IMR-90 (cell line): ENCODE results near the gene NPTX2. TPM values are rescaled to one million over a fixed set of nuclear protein-coding genes. Genes with fewer than 3 reads are reported as not detected.

ENCODE experiments used
- ATAC-seq: fragments of 200-7000 bp; cut with Tn5 transposase; 2 replicates; pipeline ENCODE4 v1.9.1; 2020; ENCODE audit warnings: low read depth, mild to moderate bottlenecking, moderate library complexity
- BruUV-seq: library from RNA; stranded (reverse); fragments of 400-500 nt; replicated peaks from 2 replicates; lab custom pipeline; 2021; lab: Mats Ljungman, UMichigan
- CTCF ChIA-PET: fragments of 300-600 bp; formaldehyde crosslinking; extraction: SDS; loops from one replicate; lab custom pipeline; 2021; ENCODE audit warnings: antibody characterized with exemption; lab: Yijun Ruan, JAX
- POLR2A ChIA-PET: fragments of 300-600 bp; sonication (Branson Sonifier 250); formaldehyde crosslinking; loops from one replicate; lab custom pipeline; 2022; ENCODE audit warnings: antibody characterized with exemption; ENCODE audit not compliant: unreplicated experiment; lab: Charles Lee
- DNase-seq: peaks from one replicate; pipeline ENCODE4 v3.0.0; 2013
- H2AFZ ChIP-seq: replicated peaks from 2 replicates; pipeline ENCODE3; 2013; ENCODE audit warnings: low read length, mild to moderate bottlenecking; ENCODE audit not compliant: poor library complexity
- H2AK5ac ChIP-seq: 2 replicates; pipeline ENCODE4 v1.6.1; 2013; ENCODE audit warnings: low read depth, low read length, inconsistent platforms
- H2AK9ac ChIP-seq: replicated peaks from 2 replicates; pipeline ENCODE3; 2013; ENCODE audit warnings: mild to moderate bottlenecking, low read depth, low read length, moderate library complexity; ENCODE audit not compliant: poor library complexity
- H2BK120ac ChIP-seq: 2 replicates; pipeline ENCODE4 v1.6.1; 2013; ENCODE audit warnings: low read depth, low read length, inconsistent platforms
- H2BK15ac ChIP-seq: 3 replicates; pipeline ENCODE4 v1.6.1; 2013; ENCODE audit warnings: low read depth, low read length, inconsistent platforms
- H2BK20ac ChIP-seq: 2 replicates; pipeline ENCODE4 v1.6.1; 2013; ENCODE audit warnings: low read depth, mild to moderate bottlenecking, inconsistent platforms, low read length, moderate library complexity
- H2BK5ac ChIP-seq: 2 replicates; pipeline ENCODE4 v1.6.1; 2013; ENCODE audit warnings: mild to moderate bottlenecking, low read depth, low read length, inconsistent platforms; ENCODE audit not compliant: poor library complexity, severe bottlenecking
- H3K14ac ChIP-seq: replicated peaks from 2 replicates; pipeline ENCODE4 v1.6.1; 2013; ENCODE audit warnings: low read depth, low read length, inconsistent platforms
- H3K18ac ChIP-seq: 2 replicates; pipeline ENCODE4 v1.6.1; 2013; ENCODE audit warnings: low read depth, low read length, control low read depth
- H3K23ac ChIP-seq: 2 replicates; pipeline ENCODE4 v1.6.1; 2013; ENCODE audit warnings: low read depth, low read length, inconsistent platforms
- H3K27ac ChIP-seq: 2 replicates; pipeline ENCODE4 v1.5.1; 2013; ENCODE audit warnings: mild to moderate bottlenecking, control low read depth, low read length; ENCODE audit not compliant: insufficient read depth
- H3K27me3 ChIP-seq: 2 replicates; pipeline ENCODE4 v1.6.1; 2013; ENCODE audit warnings: low read length; ENCODE audit not compliant: control insufficient read depth, insufficient read depth
- H3K36me3 ChIP-seq: 2 replicates; pipeline ENCODE4 v1.6.1; 2013; ENCODE audit warnings: low read length, mixed read lengths; ENCODE audit not compliant: control insufficient read depth, insufficient read depth
- H3K4ac ChIP-seq: 2 replicates; pipeline ENCODE4 v1.6.1; 2013; ENCODE audit warnings: low read depth, low read length, inconsistent platforms
- H3K4me1 ChIP-seq: 2 replicates; pipeline ENCODE4 v1.6.1; 2013; ENCODE audit warnings: low read length, mixed read lengths; ENCODE audit not compliant: control insufficient read depth, insufficient read depth
- H3K4me2 ChIP-seq: 2 replicates; pipeline ENCODE4 v1.6.1; 2013; ENCODE audit warnings: low read depth, mild to moderate bottlenecking, control low read depth, low read length, moderate library complexity
- H3K4me3 ChIP-seq: 2 replicates; pipeline ENCODE4 v1.5.1; 2013; ENCODE audit warnings: low read depth, mild to moderate bottlenecking, control low read depth, low read length, moderate library complexity; ENCODE audit not compliant: insufficient read depth
- H3K56ac ChIP-seq: 2 replicates; pipeline ENCODE4 v1.6.1; 2013; ENCODE audit warnings: low read length, inconsistent platforms; ENCODE audit not compliant: insufficient read depth; ENCODE audit errors: extremely low read depth
- H3K79me1 ChIP-seq, 2 experiments: 2 replicates each; pipeline ENCODE4 v1.6.1; 2013; ENCODE audit warnings: low read length in 2 of 2, inconsistent platforms in 1 of 2, low read depth in 1 of 2
- H3K9ac ChIP-seq: 2 replicates; pipeline ENCODE4 v1.6.1; 2013; ENCODE audit warnings: low read depth, low read length, control low read depth
- H3K9me1 ChIP-seq: 2 replicates; pipeline ENCODE4 v1.6.1; 2013; ENCODE audit warnings: low read length, inconsistent platforms; ENCODE audit not compliant: insufficient read depth
- H3K9me3 ChIP-seq: 2 replicates; pipeline ENCODE4 v1.6.1; 2013; ENCODE audit warnings: low read length; ENCODE audit not compliant: control insufficient read depth, insufficient read depth
- H4K20me1 ChIP-seq: 2 replicates; pipeline ENCODE4 v1.6.1; 2013; ENCODE audit warnings: low read length, inconsistent platforms; ENCODE audit not compliant: insufficient read depth
- H4K5ac ChIP-seq: 2 replicates; pipeline ENCODE4 v1.6.1; 2013; ENCODE audit warnings: mild to moderate bottlenecking, low read depth, low read length, control low read depth
- H4K8ac ChIP-seq, 2 experiments: 2 replicates each; pipeline ENCODE4 v1.6.1; 2013; ENCODE audit warnings: low read depth in 2 of 2, low read length in 2 of 2, control low read depth in 1 of 2, inconsistent platforms in 1 of 2
- H4K91ac ChIP-seq: 2 replicates; pipeline ENCODE4 v1.6.1; 2013; ENCODE audit warnings: low read depth, low read length, inconsistent platforms; ENCODE audit not compliant: insufficient read depth
- BHLHE40 ChIP-seq: fragments of 150-350 bp; IDR thresholded peaks from 2 replicates; pipeline ENCODE4 v1.6.1; 2016; ENCODE audit warnings: mild to moderate bottlenecking, low read depth, low read length
- CEBPB ChIP-seq: IDR thresholded peaks from 2 replicates; pipeline ENCODE4 v1.6.1; 2012; ENCODE audit warnings: low read depth, low read length, improper control_type of control experiment
- CHD1 ChIP-seq: IDR thresholded peaks from 2 replicates; pipeline ENCODE4 v1.6.1; 2012; ENCODE audit warnings: low read depth, low read length, improper control_type of control experiment
- ELK1 ChIP-seq: fragments of 150-350 bp; IDR thresholded peaks from 2 replicates; pipeline ENCODE4 v1.6.1; 2016; ENCODE audit warnings: low read depth, mild to moderate bottlenecking, low read length, moderate library complexity, borderline replicate concordance
- FOS ChIP-seq: fragments of 150-350 bp; IDR thresholded peaks from 2 replicates; pipeline ENCODE4 v1.6.1; 2016; ENCODE audit warnings: low read depth, low read length
- MAFK ChIP-seq: IDR thresholded peaks from 2 replicates; pipeline ENCODE4 v1.6.1; 2012; ENCODE audit warnings: low read depth, low read length, improper control_type of control experiment
- MAZ ChIP-seq: IDR thresholded peaks from 2 replicates; pipeline ENCODE4 v1.6.1; 2012; ENCODE audit warnings: low read depth, mild to moderate bottlenecking, low read length, improper control_type of control experiment, moderate library complexity, borderline replicate concordance
- MXI1 ChIP-seq: IDR thresholded peaks from 2 replicates; pipeline ENCODE4 v1.6.1; 2012; ENCODE audit warnings: low read depth, mild to moderate bottlenecking, low read length, moderate library complexity, borderline replicate concordance
- NFE2L2 ChIP-seq: fragments of 150-350 bp; IDR thresholded peaks from 2 replicates; pipeline ENCODE4 v1.6.1; 2016; ENCODE audit warnings: low read depth, mild to moderate bottlenecking, low read length
- POLR2A ChIP-seq: IDR thresholded peaks from 2 replicates; pipeline ENCODE4 v1.6.1; 2012; ENCODE audit warnings: mild to moderate bottlenecking, low read depth, low read length
- RAD21 ChIP-seq: IDR thresholded peaks from 2 replicates; pipeline ENCODE4 v1.6.1; 2012; ENCODE audit warnings: low read length, improper control_type of control experiment
- RCOR1 ChIP-seq: IDR thresholded peaks from 2 replicates; pipeline ENCODE4 v1.6.1; 2012; ENCODE audit warnings: mild to moderate bottlenecking, low read length, improper control_type of control experiment; ENCODE audit not compliant: insufficient replicate concordance
- RFX5 ChIP-seq: IDR thresholded peaks from 2 replicates; pipeline ENCODE4 v1.8.0; 2012; ENCODE audit warnings: low read depth, mild to moderate bottlenecking, low read length, moderate library complexity
- SMC3 ChIP-seq: fragments of 150-350 bp; IDR thresholded peaks from 2 replicates; pipeline ENCODE4 v1.6.1; 2016; ENCODE audit warnings: low read depth, mild to moderate bottlenecking, antibody characterized with exemption, low read length, moderate library complexity
- USF2 ChIP-seq: fragments of 150-350 bp; IDR thresholded peaks from 2 replicates; pipeline ENCODE4 v1.6.1; 2017; ENCODE audit warnings: mild to moderate bottlenecking, antibody characterized with exemption, low read length, low read depth
- WGBS, 2 experiments: methylation state at CpG; one replicate each; pipeline versions ENCODE4 v1.1.5 to v1.1.7; 2013; ENCODE audit warnings: missing lambda C conversion rate in 2 of 2; ENCODE audit not compliant: insufficient read length in 1 of 2; ENCODE audit errors: extremely low coverage in 2 of 2; 5-methylcytosine and 5-hydroxymethylcytosine counted together
- dilution Hi-C: fragments of 300-500 bp; cut with HindIII; formaldehyde crosslinking; loops from one replicate; pipeline ENCODE4 v1.14.3; 2018; ENCODE audit warnings: low sequenced_read_pairs; ENCODE audit not compliant: unreplicated experiment
- in situ Hi-C: fragments of 300-500 bp; cut with MboI; formaldehyde crosslinking; loops from 3 replicates; pipeline ENCODE4 v1.14.3; 2019; ENCODE audit warnings: low sequenced_read_pairs, inconsistent platforms, mixed read lengths
- intact Hi-C: fragments of 100-400 bp; cut with micrococcal nuclease; formaldehyde crosslinking; loops from 2 replicates; pipeline ENCODE4 v1.10.0; 2022
- polyA plus RNA-seq, 3 experiments: library from polyadenylated mRNA; depleted of rRNA; stranded (reverse); fragments of >200 nt; gene quantifications; 2 replicates each; pipeline ENCODE4 v1.2.3, GENCODE V29; 2012; ENCODE audit warnings: low replicate concordance in 1 of 3
- total RNA-seq: library from RNA; depleted of rRNA; stranded (reverse); fragments of >200 nt; gene quantifications from 2 replicates; pipeline ENCODE4 v1.2.3, GENCODE V29; 2012
- TF ChIP-seq, protein P1 (sequence below): conservative IDR thresholded peaks from 2 replicates; pipeline ENCODE4 v1.5.1; 2012; ENCODE audit warnings: mild to moderate bottlenecking, low read depth, low read length, improper control_type of control experiment

NPTX2 gene
- total and polyA plus RNA-seq, 2 of the 4 experiments (the other 2 are of a cell fraction) = under 0.01 to 0.03 TPM

DNA sequence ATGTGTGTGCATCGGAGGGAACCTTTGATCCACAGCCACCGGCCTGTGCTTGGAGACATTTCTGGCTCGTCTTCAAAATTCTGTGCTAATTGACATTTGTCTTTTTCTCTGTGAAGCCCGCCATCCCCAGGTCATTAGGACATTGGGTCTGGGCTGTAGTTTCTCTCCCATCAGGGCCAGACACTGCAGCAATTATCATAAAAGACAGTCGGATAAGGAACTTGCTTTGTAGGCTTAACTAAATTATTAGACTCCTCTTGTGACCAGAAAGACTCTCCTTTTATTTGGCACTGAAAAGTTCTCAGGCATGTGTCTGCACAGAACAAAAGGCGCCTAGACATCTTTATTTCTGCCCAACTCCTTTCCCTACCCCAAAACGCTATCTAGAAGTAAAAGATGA lies 49.1 kb upstream of the NPTX2 start:
- no peak overlapping the region for H3K18ac ChIP-seq
- H3K4ac ChIP-seq = no peak overlapping the region
- no peak overlapping the region for H2BK120ac ChIP-seq
- no peaks in the 10 kb centered on the region for H3K36me3 ChIP-seq
- H4K5ac ChIP-seq = no peak overlapping the region
- H2AK5ac ChIP-seq = no peak overlapping the region
- H3K4me2 ChIP-seq = no peak overlapping the region
- no peak overlapping the region for H2AK9ac ChIP-seq
- no peak overlapping the region for H4K8ac ChIP-seq
- H2BK15ac ChIP-seq = no peak overlapping the region
- H4K20me1 ChIP-seq = no peaks in the 10 kb centered on the region
- dilution Hi-C loops (no loop called here), in situ Hi-C loops (no loop called here), intact Hi-C loops (no loop called here)
- 65% methylated on average over 4 of the region's 7 CpGs; no CpG with 5 or more reads in 1 of the 2 experiments for WGBS, 2 experiments
- H3K23ac ChIP-seq = no peak overlapping the region
- H3K79me1 ChIP-seq = no peaks in the 10 kb centered on the region
- no peak overlapping the region for H3K9ac ChIP-seq
- H2BK20ac ChIP-seq = no peak overlapping the region
- ATAC-seq (no peak), DNase-seq (no peak)
- TF ChIP-seq MAFK (no peak), SMC3 (no peak), ELK1 (no peak), USF2 (no peak), NFE2L2 (no peak), CHD1 (no peak), RCOR1 (no peak), BHLHE40 (no peak), MAZ (no peak), POLR2A (no peak), RAD21 (no peak), FOS (no peak), RFX5 (no peak), MXI1 (no peak), CEBPB (no peak)
- TF ChIP-seq, protein P1, sequence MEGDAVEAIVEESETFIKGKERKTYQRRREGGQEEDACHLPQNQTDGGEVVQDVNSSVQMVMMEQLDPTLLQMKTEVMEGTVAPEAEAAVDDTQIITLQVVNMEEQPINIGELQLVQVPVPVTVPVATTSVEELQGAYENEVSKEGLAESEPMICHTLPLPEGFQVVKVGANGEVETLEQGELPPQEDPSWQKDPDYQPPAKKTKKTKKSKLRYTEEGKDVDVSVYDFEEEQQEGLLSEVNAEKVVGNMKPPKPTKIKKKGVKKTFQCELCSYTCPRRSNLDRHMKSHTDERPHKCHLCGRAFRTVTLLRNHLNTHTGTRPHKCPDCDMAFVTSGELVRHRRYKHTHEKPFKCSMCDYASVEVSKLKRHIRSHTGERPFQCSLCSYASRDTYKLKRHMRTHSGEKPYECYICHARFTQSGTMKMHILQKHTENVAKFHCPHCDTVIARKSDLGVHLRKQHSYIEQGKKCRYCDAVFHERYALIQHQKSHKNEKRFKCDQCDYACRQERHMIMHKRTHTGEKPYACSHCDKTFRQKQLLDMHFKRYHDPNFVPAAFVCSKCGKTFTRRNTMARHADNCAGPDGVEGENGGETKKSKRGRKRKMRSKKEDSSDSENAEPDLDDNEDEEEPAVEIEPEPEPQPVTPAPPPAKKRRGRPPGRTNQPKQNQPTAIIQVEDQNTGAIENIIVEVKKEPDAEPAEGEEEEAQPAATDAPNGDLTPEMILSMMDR = no peak
- H3K27ac ChIP-seq = no peak overlapping the region
- H2AFZ ChIP-seq = no peak overlapping the region
- H3K56ac ChIP-seq = no peak overlapping the region
- ChIA-PET POLR2A (no interaction called here), CTCF (no interaction called here)
- peaks cover 38% of the 10 kb centered on the region for H3K9me3 ChIP-seq
- no peaks in the 10 kb centered on the region for H3K9me1 ChIP-seq
- no peaks in the 10 kb centered on the region for H3K27me3 ChIP-seq
- H2BK5ac ChIP-seq = no peak overlapping the region
- no peak overlapping the region for H3K14ac ChIP-seq
- no peak overlapping the region for H4K91ac ChIP-seq
- no peaks in the 10 kb centered on the region for H3K4me1 ChIP-seq
- no peak overlapping the region for H3K4me3 ChIP-seq
- no TSS peak for BruUV-seq
